ENCODE measurements around the gene SDR42E1. TPM values are rescaled to one million over a fixed set of nuclear protein-coding genes. Genes with fewer than 3 reads are reported as not detected.

SDR42E1 gene
- total RNA-seq, 5 donors from 2014 or later (not counting 1 experiment from before 2014, with no cell fraction given) = 3.0 to 7.4 (median 5.0) TPM

GRCh38 chr16:81971853-81972252 is 39.4 kb downstream of the SDR42E1 start:
- H3K4me1 Mint-ChIP-seq = no peaks in the 10 kb centered on the region
- H3K27ac Mint-ChIP-seq = no peak overlapping the region
- Histone ChIP-seq H3K27ac (ENCODE audit: low read length) (no peak overlapping the region), H3K4me3 (ENCODE audit: control insufficient read depth in 1 of 2, extremely low read depth in 1 of 2, low read length in 1 of 2) (no peak overlapping the region), H3K9me3 (peaks cover 7% of the 10 kb centered on the region), H3K36me3 (ENCODE audit: control insufficient read depth in 2 of 2, extremely low read depth in 1 of 2, insufficient read depth in 1 of 2, low read length in 1 of 2) (no peaks in the 10 kb centered on the region), H3K27me3 (replicated peaks in 1 of 2; ENCODE audit: control insufficient read depth in 2 of 2, extremely low read depth in 1 of 2, insufficient read depth in 2 of 2, low read length in 1 of 2) (peaks cover 0 to 9% of the 10 kb centered on the region in 2 experiments), H3K4me1 (ENCODE audit: control insufficient read depth in 1 of 2, extremely low read depth in 1 of 2, insufficient read depth in 2 of 2, low read length in 2 of 2) (no peaks in the 10 kb centered on the region)
- ChIA-PET POLR2A (no interaction called here), CTCF (no interaction called here)
- WGBS (ENCODE audit: insufficient coverage) = no CpG with 5 or more reads among the region's 1 CpG
- ATAC-seq (replicated peaks in 1 of 4) = no peak
- H3K27me3 Mint-ChIP-seq = peaks cover 7 to 24% of the 10 kb centered on the region in 2 donors
- no peak for DNase-seq
- H3K4me3 Mint-ChIP-seq = no peak overlapping the region
- peaks cover 4 to 37% (median 30%) of the 10 kb centered on the region in 3 donors for H3K9me3 Mint-ChIP-seq
- H3K36me3 Mint-ChIP-seq = peaks cover 4% of the 10 kb centered on the region

DNA sequence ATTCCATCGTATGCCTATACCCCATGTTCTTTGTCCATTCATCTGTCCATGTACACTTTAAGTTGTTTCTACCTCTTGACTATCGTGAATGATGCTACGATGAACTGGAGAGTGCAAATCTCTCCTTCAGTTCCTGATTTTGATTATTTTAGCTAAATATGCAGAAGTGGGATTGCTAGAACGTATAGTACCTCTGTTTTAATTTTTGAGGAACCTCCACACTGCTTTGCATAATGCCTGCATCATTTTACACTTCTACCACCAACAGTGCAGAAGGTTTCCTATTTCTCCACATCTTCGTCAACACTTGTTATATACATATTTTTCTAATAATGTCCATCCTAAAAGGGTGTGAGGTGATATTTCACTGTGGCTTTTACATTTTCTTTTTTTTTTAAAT is 43.9 kb downstream of the SDR42E1 start:
- Mint-ChIP-seq H3K9me3 (peaks cover 4 to 14% (median 10%) of the 10 kb centered on the region in 3 donors), H3K36me3 (no peaks in the 10 kb centered on the region), H3K27me3 (peaks cover 0 to 14% of the 10 kb centered on the region in 2 donors), H3K4me3 (no peak overlapping the region), H3K27ac (no peak overlapping the region), H3K4me1 (no peaks in the 10 kb centered on the region)
- ChIA-PET POLR2A (no interaction called here), CTCF (no interaction called here)
- H3K27me3 ChIP-seq (replicated peaks in 1 of 2; ENCODE audit: control insufficient read depth in 2 of 2, extremely low read depth in 1 of 2, insufficient read depth in 2 of 2, low read length in 1 of 2) = peaks cover 0 to 1% of the 10 kb centered on the region in 2 experiments
- H3K9me3 ChIP-seq = peaks cover 7% of the 10 kb centered on the region
- no peak for DNase-seq
- no peak overlapping the region for H3K27ac ChIP-seq (ENCODE audit: low read length)
- H3K4me1 ChIP-seq (ENCODE audit: control insufficient read depth in 1 of 2, extremely low read depth in 1 of 2, insufficient read depth in 2 of 2, low read length in 2 of 2) = no peaks in the 10 kb centered on the region
- ATAC-seq (replicated peaks in 1 of 4) = no peak
- no CpG with 5 or more reads among the region's 5 CpGs for WGBS (ENCODE audit: insufficient coverage)
- no peaks in the 10 kb centered on the region for H3K36me3 ChIP-seq (ENCODE audit: control insufficient read depth in 2 of 2, extremely low read depth in 1 of 2, insufficient read depth in 1 of 2, low read length in 1 of 2)
- H3K4me3 ChIP-seq (ENCODE audit: control insufficient read depth in 1 of 2, extremely low read depth in 1 of 2, low read length in 1 of 2) = no peak overlapping the region

- no peak overlapping the region for H3K27ac ChIP-seq (ENCODE audit: low read length)
- no CpG with 5 or more reads among the region's 6 CpGs for WGBS (ENCODE audit: insufficient coverage)
- no peaks in the 10 kb centered on the region for H3K27me3 ChIP-seq (replicated peaks in 1 of 2; ENCODE audit: control insufficient read depth in 2 of 2, extremely low read depth in 1 of 2, insufficient read depth in 2 of 2, low read length in 1 of 2)
- DNase-seq (no peak), ATAC-seq (replicated peaks in 1 of 4) (no peak)
- Mint-ChIP-seq H3K27ac (no peak overlapping the region), H3K27me3 (peaks cover 0 to 10% of the 10 kb centered on the region in 2 donors), H3K36me3 (no peaks in the 10 kb centered on the region), H3K4me3 (no peak overlapping the region), H3K9me3 (no peaks in the 10 kb centered on the region), H3K4me1 (no peaks in the 10 kb centered on the region)
- H3K4me1 ChIP-seq (ENCODE audit: control insufficient read depth in 1 of 2, extremely low read depth in 1 of 2, insufficient read depth in 2 of 2, low read length in 2 of 2) = no peaks in the 10 kb centered on the region
- H3K4me3 ChIP-seq (ENCODE audit: control insufficient read depth in 1 of 2, extremely low read depth in 1 of 2, low read length in 1 of 2) = no peak overlapping the region
- no peaks in the 10 kb centered on the region for H3K36me3 ChIP-seq (ENCODE audit: control insufficient read depth in 2 of 2, extremely low read depth in 1 of 2, insufficient read depth in 1 of 2, low read length in 1 of 2)
- no peaks in the 10 kb centered on the region for H3K9me3 ChIP-seq
- ChIA-PET POLR2A (no interaction called here), CTCF (no interaction called here)
Observed at GRCh38 chr16:81964808-81965207, 46.5 kb downstream of the SDR42E1 start.

- WGBS (ENCODE audit: insufficient coverage) = 83% methylated on average over 3 of the region's 9 CpGs
- H3K27me3 ChIP-seq (replicated peaks in 1 of 2; ENCODE audit: control insufficient read depth in 2 of 2, extremely low read depth in 1 of 2, insufficient read depth in 2 of 2, low read length in 1 of 2) = peaks cover 0 to 2% of the 10 kb centered on the region in 2 experiments
- ChIA-PET POLR2A (no interaction called here), CTCF (no interaction called here)
- ATAC-seq (replicated peaks in 1 of 4) = no peak
- no peak overlapping the region for H3K4me3 Mint-ChIP-seq
- H3K27me3 Mint-ChIP-seq = no peaks in the 10 kb centered on the region
- no peaks in the 10 kb centered on the region for H3K4me1 Mint-ChIP-seq
- H3K4me1 ChIP-seq (ENCODE audit: control insufficient read depth in 1 of 2, extremely low read depth in 1 of 2, insufficient read depth in 2 of 2, low read length in 2 of 2) = no peaks in the 10 kb centered on the region
- no peaks in the 10 kb centered on the region for H3K9me3 ChIP-seq
- H3K27ac Mint-ChIP-seq = no peak overlapping the region
- H3K36me3 ChIP-seq (ENCODE audit: control insufficient read depth in 2 of 2, extremely low read depth in 1 of 2, insufficient read depth in 1 of 2, low read length in 1 of 2) = no peaks in the 10 kb centered on the region
- H3K4me3 ChIP-seq (ENCODE audit: control insufficient read depth in 1 of 2, extremely low read depth in 1 of 2, low read length in 1 of 2) = no peak overlapping the region
- H3K9me3 Mint-ChIP-seq = peaks cover 3 to 9% (median 4%) of the 10 kb centered on the region in 3 donors
- no peak for DNase-seq
- H3K36me3 Mint-ChIP-seq = peaks cover 6% of the 10 kb centered on the region
- H3K27ac ChIP-seq (ENCODE audit: low read length) = no peak overlapping the region
Observed at GRCh38 chr16:81956213-81956948, 54.9 kb downstream of the SDR42E1 start.

GRCh38 chr16:81951564-81951963 is 59.7 kb downstream of the SDR42E1 start:
- H3K4me3 Mint-ChIP-seq = no peak overlapping the region
- Histone ChIP-seq H3K4me1 (ENCODE audit: control insufficient read depth in 1 of 2, extremely low read depth in 1 of 2, insufficient read depth in 2 of 2, low read length in 2 of 2) (no peaks in the 10 kb centered on the region), H3K27me3 (replicated peaks in 1 of 2; ENCODE audit: control insufficient read depth in 2 of 2, extremely low read depth in 1 of 2, insufficient read depth in 2 of 2, low read length in 1 of 2) (peaks cover 0 to 2% of the 10 kb centered on the region in 2 experiments), H3K9me3 (no peaks in the 10 kb centered on the region), H3K4me3 (ENCODE audit: control insufficient read depth in 1 of 2, extremely low read depth in 1 of 2, low read length in 1 of 2) (no peak overlapping the region), H3K27ac (ENCODE audit: low read length) (no peak overlapping the region), H3K36me3 (ENCODE audit: control insufficient read depth in 2 of 2, extremely low read depth in 1 of 2, insufficient read depth in 1 of 2, low read length in 1 of 2) (no peaks in the 10 kb centered on the region)
- H3K27ac Mint-ChIP-seq = no peak overlapping the region
- DNase-seq (no peak), ATAC-seq (replicated peaks in 1 of 4) (no peak)
- ChIA-PET POLR2A (no interaction called here), CTCF (interaction anchor here in 1 of 2 donors (0.5 kb wide), 1 partner anchor 9 kb away, joined by 3 read pairs; no protein-coding TSS in a partner anchor)
- peaks cover 21% of the 10 kb centered on the region for H3K36me3 Mint-ChIP-seq
- no peaks in the 10 kb centered on the region for H3K27me3 Mint-ChIP-seq
- H3K4me1 Mint-ChIP-seq = no peaks in the 10 kb centered on the region
- no CpG with 5 or more reads among the region's 2 CpGs for WGBS (ENCODE audit: insufficient coverage)
- H3K9me3 Mint-ChIP-seq = peaks cover 4 to 19% (median 13%) of the 10 kb centered on the region in 3 donors

- H3K4me3 Mint-ChIP-seq = no peak overlapping the region
- no peaks in the 10 kb centered on the region for H3K4me1 ChIP-seq (ENCODE audit: control insufficient read depth in 1 of 2, extremely low read depth in 1 of 2, insufficient read depth in 2 of 2, low read length in 2 of 2)
- CTCF ChIA-PET = no interaction called here
- no peak overlapping the region for H3K4me3 ChIP-seq (ENCODE audit: control insufficient read depth in 1 of 2, extremely low read depth in 1 of 2, low read length in 1 of 2)
- no peaks in the 10 kb centered on the region for H3K9me3 ChIP-seq
- H3K36me3 ChIP-seq (ENCODE audit: control insufficient read depth in 2 of 2, extremely low read depth in 1 of 2, insufficient read depth in 1 of 2, low read length in 1 of 2) = no peaks in the 10 kb centered on the region
- H3K27me3 ChIP-seq (replicated peaks in 1 of 2; ENCODE audit: control insufficient read depth in 2 of 2, extremely low read depth in 1 of 2, insufficient read depth in 2 of 2, low read length in 1 of 2) = no peaks in the 10 kb centered on the region
- POLR2A ChIA-PET = no interaction called here
- H3K9me3 Mint-ChIP-seq = peaks cover 0 to 14% (median 3%) of the 10 kb centered on the region in 3 donors
- H3K27ac Mint-ChIP-seq = no peak overlapping the region
- H3K4me1 Mint-ChIP-seq = no peaks in the 10 kb centered on the region
- H3K36me3 Mint-ChIP-seq = peaks cover 19% of the 10 kb centered on the region
- ATAC-seq (replicated peaks in 1 of 4) (no peak), DNase-seq (no peak)
- no peak overlapping the region for H3K27ac ChIP-seq (ENCODE audit: low read length)
- 92% methylated on average over 4 of the region's 5 CpGs for WGBS (ENCODE audit: insufficient coverage)
- no peaks in the 10 kb centered on the region for H3K27me3 Mint-ChIP-seq
Observed at GRCh38 chr16:81946206-81946605, 65.1 kb downstream of the SDR42E1 start.
